NCI-H345 treated with DMSO at 0.1 percent for 48 hours (cell line): Measurements from ENCODE around the gene PASK.

Experiments used
- DNase-seq: peaks from one replicate; lab custom pipeline; 2025; ENCODE audit not compliant: unreplicated experiment; lab: John Stamatoyannopoulos, UW

The PASK gene

GRCh38 chr2:241082341-241083090, 66.8 kb downstream of the PASK start:
- DNase-seq: no peak

GRCh38 chr2:241081643-241082340, 67.5 kb downstream of the PASK start:
- no peak for DNase-seq

GRCh38 chr2:241081190-241081642, 68.1 kb downstream of the PASK start:
- no peak for DNase-seq

GRCh38 chr2:241080405-241081189, 68.7 kb downstream of the PASK start:
- DNase-seq: no peak

GRCh38 chr2:241074901-241075540, 74.3 kb downstream of the PASK start:
- DNase-seq: no peak

- DNase-seq: no peak
Measured at GRCh38 chr2:241074065-241074818, 75.0 kb downstream of the PASK start.

- DNase-seq: no peak
Measured at GRCh38 chr2:241073166-241074064, 75.9 kb downstream of the PASK start.

- DNase-seq: no peak
Measured at GRCh38 chr2:241072553-241073165, 76.6 kb downstream of the PASK start.

- no peak for DNase-seq
Measured at GRCh38 chr2:241072151-241072550, 77.1 kb downstream of the PASK start.

GRCh38 chr2:241071677-241072111, 77.6 kb downstream of the PASK start:
- no peak for DNase-seq

GRCh38 chr2:241070811-241071676, 78.2 kb downstream of the PASK start:
- DNase-seq: no peak

- DNase-seq: no peak
Measured at GRCh38 chr2:241070361-241070760, 78.9 kb downstream of the PASK start.

- DNase-seq: no peak
Measured at GRCh38 chr2:241069821-241070281, 79.4 kb downstream of the PASK start.

- DNase-seq: no peak
Measured at GRCh38 chr2:241068942-241069810, 80.1 kb downstream of the PASK start.

- no peak for DNase-seq
Measured at GRCh38 chr2:241068136-241068941, 80.9 kb downstream of the PASK start.

- DNase-seq: no peak
Measured at GRCh38 chr2:241067501-241068135, 81.7 kb downstream of the PASK start.
